Measurements from ENCODE around the gene CACNG6.

Gene CACNG6

DNA sequence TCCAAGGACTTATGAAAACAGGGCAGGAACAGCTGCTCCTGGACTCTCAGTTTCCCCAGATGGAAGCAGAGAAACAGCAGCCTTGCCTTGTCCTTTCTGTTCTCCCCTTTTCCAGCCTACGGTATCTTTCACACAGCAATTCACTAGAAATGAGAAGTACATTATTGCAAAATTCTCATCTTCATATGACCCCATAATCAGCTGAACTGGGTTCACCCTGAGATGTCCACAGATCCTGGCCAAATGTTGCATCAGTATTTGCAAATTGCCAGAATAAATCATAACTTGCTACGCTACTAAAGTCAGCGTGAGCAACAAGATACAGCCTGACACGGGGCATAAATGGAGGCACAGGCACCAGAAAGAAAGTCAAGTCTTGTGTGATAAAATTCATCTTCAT lies 56.2 kb downstream of the CACNG6 start:
- DNase-seq (ENCODE audit: low read depth), result no peak

Measured in T follicular helper cell (primary cell).